Activated naive CD4-positive, alpha-beta T cell (primary cell): ENCODE measurements around the gene TTPAL.
"Not testable (repeated sequence)": the region's sequence is repeated elsewhere in the genome, so short reads cannot be mapped to it uniquely, and the experiment has no call there.

Experiments
- DNase-seq, 4 experiments: peaks; one replicate each; lab custom pipeline; 2025; lab: John Stamatoyannopoulos, UW

Gene TTPAL

GRCh38 chr20:44468044-44468782 lies 7.5 kb upstream of the TTPAL start:
- no peak for DNase-seq

DNA sequence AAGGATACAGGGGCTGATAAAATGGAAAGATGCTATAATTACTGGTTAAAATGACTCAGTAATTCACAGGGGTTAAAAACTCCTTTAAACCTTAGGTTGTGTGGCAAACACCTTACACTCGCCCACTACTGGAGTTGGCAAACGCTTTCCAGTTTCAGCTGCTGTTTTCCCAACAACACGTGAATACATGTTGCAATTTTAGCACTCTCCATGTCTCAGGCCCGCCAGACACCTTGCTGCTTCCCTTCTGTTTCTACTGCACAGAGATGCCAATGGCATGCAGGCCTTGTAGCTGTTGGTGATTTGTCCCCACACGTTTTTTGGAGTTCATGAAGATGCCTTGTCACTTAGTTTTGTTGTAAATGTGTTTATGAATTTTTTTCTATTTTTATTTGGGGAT lies 5.3 kb upstream of the TTPAL start:
- no peak for DNase-seq

DNA sequence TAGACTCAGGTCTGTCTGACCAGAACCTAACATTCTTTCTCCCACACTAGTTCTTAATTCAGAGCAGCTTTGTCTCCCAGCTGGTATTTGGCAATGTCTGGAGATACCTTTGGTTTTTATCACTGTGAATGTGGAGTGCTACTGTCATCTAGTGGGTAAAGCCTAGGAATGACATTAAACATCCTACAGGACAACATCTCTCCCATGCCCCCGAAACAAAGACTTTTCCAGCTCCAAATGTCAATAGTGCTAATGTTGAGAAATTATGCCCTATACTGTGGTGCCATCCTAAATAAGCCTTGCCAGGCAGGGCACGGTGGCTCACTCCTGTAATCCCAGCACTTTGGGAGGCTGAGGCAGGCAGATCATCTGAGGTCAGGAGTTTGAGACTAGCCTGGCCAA lies 4.2 kb upstream of the TTPAL start:
- DNase-seq: no peak

DNA sequence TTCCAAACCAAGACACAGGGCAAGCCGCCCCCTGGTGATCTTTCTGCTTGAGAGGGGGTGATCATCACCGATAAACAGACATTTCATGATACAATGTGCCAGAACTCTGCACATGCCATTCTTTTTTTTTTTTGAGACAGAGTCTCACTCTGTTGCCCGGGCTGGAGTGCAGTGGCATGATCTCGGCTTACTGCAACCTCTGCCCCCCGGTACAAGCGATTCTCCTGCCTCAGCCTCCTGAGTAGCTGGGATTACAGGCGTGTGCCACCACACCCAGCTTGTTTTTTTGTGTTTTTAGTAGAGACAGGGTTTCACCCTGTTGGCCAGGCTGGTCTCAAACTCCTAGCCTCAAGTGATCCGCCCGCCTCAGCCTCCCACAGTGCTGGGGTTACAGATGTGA lies 3.4 kb upstream of the TTPAL start:
- DNase-seq: not testable (repeated sequence)

- DNase-seq: no peak
Measured at GRCh38 chr20:44475372-44475693, 341 bp upstream of the TTPAL start.

- no peak for DNase-seq
Measured at GRCh38 chr20:44477151-44477550, 1.5 kb downstream of the TTPAL start.

GRCh38 chr20:44478206-44478605 lies 2.5 kb downstream of the TTPAL start:
- DNase-seq: no peak

DNA sequence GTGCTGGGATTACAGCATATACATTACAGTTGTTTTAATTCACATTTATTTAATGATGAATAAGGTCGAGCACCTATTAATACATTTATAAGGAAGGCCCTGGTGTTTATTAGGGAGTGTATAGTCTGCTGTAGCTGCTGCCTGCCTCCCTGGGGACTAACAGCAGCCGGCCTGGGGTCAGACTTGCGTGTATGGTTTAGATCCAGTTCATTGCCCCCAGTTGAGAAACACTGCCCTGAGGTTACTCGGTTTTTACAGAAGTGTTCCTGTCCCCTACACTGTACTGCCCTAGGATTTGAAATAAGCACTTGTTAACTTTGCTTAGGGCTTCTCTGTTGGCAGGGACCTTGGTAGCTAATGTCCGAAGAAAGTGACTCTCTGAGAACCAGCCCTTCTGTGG lies 4.0 kb downstream of the TTPAL start:
- DNase-seq: no peak

GRCh38 chr20:44480097-44480496 lies 4.4 kb downstream of the TTPAL start:
- DNase-seq: no peak

DNA sequence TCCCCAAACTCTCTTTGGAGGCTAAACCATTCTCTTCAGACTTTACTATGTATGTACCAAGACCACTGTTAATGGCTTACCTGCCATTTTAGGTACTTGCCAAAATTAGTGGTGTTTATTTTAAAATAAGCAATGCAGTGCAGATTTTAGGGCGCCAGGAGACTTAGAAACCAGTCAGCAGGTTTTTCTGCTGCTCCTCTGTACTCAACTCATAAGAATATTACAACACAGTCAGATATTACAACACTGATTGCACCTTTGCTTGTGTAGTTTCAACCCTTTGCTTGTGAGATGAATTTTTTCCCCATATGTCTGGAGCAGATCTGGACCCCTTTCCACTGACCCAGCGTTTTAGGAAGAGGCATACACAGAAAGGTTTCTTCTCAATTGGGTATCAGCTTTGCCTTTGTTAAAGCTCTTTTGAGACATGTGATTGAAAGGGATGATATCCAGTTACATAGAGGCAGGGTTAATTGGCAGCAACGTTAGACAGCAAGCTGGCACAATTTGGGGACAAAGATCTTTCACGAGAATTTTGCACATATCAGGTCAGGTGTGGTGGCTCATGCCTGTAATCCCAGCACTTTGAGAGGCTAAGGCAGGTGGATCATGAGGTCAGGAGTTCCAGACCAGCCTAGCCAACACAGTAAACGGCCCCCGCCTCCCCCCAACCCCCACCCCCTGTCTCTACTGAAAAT lies 6.2 kb downstream of the TTPAL start:
- DNase-seq: no peak

GRCh38 chr20:44483112-44483511 lies 7.4 kb downstream of the TTPAL start:
- no peak for DNase-seq

DNA sequence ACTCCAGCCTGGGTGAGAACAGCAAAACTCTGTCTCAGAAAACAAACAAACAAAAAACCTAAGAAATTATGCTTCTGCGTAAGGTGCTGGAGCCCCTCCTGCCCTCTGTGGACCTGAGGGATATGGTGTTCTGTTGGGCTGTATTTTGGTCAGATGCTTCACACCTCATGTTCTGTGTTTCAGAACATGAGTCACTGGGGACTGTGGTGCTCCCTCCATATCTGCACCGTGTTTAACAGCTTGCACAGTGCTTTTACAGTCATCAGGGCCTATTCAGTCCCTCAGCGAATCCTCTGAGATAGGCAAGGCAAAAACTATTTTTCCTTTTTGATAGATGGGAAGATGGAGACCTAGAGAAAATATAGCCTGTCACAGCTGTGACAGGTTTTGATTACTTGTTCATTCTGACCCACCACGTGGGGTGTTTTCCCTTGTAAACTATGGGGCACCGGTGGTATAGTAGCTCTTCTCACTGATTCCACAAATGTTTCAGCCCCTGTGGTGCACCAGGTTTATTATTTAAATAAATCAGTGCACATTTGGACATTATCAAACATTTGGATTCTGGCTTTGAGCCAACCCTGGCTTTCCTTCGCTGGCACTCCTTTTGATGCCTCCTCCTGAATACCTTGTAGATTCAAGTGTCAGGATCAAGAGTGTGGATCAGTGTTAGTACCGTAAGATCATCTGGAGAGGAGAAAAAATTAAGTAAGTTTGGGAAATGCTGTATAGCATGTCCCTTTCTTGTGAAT lies 9.6 kb downstream of the TTPAL start:
- no peak for DNase-seq

GRCh38 chr20:44485830-44486198 lies 10.1 kb downstream of the TTPAL start:
- DNase-seq: no peak

GRCh38 chr20:44488551-44488950 lies 12.9 kb downstream of the TTPAL start:
- DNase-seq: no peak

DNA sequence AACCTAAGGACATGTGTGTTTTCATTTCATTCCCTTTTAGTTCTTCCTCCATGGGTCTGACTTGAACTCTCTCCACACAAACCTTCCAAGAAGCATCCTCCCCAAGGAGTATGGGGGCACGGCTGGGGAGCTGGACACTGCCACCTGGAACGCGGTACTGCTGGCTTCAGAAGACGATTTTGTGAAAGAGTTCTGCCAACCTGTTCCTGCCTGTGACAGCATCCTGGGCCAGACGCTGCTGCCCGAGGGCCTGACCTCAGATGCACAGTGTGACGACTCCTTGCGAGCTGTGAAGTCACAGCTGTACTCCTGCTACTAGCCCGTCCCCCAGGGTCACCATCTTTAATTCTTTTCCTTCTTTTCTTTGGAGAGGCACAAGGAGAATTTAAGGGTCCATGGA lies 13.5 kb downstream of the TTPAL start:
- no peak for DNase-seq

DNA sequence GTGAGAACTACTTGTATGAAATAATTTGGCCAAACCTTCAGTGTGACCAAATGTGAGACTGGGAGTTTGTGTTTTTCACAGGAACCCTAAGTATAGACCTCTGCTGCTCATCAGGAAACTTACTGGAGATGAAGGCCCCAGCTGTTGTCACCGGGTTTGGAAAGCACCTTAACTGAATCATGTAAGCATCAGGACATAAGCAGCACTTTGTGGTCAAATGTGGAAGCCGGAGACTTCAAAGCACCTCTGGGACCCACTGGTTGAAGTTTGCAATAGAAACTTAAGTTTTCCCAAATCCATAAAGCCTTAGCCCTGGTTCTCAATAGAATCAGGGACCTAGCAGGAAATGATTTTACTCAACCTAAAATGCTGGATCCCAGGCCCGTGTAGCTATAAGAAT lies 14.3 kb downstream of the TTPAL start:
- DNase-seq: no peak

DNA sequence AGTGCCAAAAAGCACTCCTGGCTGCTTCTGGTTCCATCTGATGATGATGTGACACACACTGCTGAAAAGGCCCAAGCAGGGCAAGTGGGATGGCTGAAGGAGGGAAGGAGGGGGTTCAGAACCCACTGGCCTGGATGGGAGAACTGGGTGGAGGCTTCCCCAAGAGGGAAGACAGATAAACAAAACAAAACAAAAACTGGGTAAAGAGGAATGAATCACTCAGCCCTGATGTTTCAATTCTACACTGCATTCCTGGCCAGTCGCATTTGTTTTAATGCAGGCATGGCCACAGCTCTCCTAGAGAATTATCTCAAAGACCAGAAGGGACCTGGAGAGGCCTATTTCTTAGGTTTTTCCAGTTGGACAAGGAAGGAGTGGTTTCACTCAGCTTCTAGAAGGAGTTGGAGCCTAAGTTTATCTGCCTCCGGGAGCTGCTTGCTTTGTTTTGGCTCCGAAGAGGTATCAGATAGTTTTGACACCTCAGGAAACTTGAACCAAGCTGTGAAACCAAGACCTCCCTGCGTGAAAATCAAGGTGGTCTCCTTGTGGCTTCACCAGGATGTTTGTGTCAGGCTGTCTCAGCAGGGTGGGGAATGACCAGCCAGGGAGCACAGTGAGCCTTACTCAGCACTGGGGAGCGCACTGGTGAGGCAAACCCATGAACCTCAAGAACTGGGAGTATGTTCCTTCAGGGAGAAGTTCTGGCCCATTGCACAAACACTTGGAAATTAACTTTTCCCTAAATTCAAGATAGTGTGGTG lies 16.1 kb downstream of the TTPAL start:
- DNase-seq: no peak

GRCh38 chr20:44494266-44494665 lies 18.6 kb downstream of the TTPAL start:
- no peak for DNase-seq

DNA sequence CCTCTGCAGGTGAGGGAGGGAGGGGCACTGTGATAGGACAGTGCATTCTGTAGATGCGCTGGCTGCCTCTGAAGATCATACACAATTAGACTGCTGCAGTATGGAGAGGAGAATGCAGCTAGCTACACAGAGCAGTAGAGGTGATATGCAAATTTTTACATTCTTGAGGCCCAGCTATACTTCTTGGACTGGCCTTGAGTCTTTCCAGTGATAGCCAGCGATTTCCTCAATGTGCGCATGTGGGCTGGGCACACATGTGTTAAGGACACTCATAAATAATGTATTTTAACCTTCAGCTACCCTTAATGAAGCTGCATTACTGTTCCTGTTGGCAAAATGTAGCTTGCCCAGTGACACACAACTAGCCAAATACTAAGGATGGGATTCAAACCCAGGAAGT lies 19.0 kb downstream of the TTPAL start:
- DNase-seq: no peak

GRCh38 chr20:44495257-44495656 lies 19.6 kb downstream of the TTPAL start:
- no peak for DNase-seq

GRCh38 chr20:44495802-44496481 lies 20.3 kb downstream of the TTPAL start:
- no peak for DNase-seq

DNA sequence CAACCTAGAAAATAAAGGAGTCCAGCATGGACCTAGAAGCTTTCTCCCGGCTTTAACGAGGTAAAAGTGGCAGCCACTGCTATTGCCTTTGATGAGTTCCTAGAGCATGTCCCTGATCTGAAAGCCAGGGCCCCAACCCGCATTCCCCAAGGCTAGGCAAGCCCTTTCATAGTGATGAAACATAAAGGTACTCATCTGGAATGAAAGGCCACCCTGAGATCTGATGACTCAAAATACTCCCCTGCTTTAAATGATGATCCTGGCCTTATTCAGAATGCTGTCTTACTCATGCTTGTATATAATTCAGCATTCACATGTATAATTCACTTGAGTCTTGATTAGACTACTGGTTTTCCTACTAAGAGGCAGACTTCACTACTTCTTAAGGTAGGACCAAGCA lies 21.3 kb downstream of the TTPAL start:
- no peak for DNase-seq
